GM12864 (cell line): Measurements from ENCODE around the gene SRRT.

Source experiments
- DNase-seq: peaks from one replicate; pipeline ENCODE4 v3.0.0-alpha.2; 2011; ENCODE audit warnings: low read depth
- H3K4me3 ChIP-seq: 2 replicates; pipeline ENCODE4 v1.5.1; 2011; ENCODE audit warnings: mild to moderate bottlenecking, low read depth, low read length, control low read depth
- CTCF ChIP-seq: IDR thresholded peaks from 2 replicates; pipeline ENCODE4 v1.5.1; 2011; ENCODE audit warnings: low read depth, mild to moderate bottlenecking, moderate library complexity, low read length, control low read depth, inconsistent platforms; ENCODE audit errors: missing control alignments

The SRRT gene

DNA sequence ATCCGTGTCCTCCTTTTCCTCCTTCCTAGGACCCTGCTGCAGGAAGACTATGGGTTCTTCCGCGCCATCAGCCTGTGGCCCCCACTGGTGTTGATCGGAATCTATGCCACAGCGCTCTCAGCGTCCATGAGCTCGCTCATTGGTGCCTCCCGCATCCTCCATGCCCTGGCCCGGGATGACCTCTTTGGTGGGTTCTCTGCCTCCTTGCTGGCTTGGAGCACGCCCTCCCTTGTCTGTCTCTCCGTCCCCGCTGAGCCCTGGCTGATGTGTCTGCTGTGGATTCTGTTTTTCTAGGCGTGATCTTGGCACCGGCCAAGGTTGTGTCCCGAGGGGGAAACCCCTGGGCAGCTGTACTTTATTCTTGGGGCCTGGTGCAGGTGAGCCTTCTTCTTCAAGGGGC, 15.0 kb upstream of the SRRT start:
- TF ChIP-seq CTCF: no peak
- no peak for DNase-seq
- no peak overlapping the region for H3K4me3 ChIP-seq

DNA sequence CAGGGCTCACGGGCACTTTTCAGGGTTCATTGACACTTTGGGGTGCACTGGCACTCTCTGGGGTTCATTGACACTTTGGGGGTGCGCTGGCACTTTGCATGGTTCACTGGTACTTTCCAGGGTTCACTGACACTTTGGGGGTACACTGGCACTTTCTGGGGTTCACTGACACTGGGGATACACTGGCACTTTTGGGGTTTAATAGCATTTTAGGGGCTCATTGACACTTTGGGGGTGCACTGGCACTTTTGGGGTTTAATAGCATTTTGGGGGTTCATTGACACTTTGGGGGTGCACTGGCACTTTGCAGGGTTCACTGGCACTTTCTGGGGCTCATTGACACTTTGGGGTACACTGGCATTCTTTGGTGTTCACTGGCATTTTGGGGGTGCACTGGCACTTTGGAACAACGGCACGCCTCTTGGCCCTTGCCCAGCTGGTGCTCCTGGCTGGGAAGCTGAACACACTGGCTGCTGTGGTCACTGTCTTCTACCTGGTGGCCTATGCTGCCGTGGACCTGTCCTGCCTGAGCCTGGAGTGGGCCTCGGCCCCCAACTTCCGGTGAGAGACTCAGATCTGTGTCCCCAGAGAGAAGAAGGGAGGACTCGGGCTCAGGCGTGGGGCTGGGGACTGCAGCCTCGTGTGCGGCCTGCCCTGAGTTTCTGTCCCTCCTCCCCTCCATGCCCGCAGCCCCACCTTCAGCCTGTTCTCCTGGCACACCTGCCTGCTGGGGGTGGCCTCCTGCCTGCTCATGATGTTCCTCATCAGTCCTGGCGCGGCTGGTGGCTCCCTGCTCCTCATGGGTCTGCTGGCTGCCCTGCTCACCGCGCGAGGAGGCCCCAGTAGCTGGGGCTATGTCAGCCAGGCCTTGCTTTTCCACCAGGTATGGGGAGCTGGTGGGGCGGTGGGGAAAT, 13.9 kb upstream of the SRRT start:
- DNase-seq: no peak
- TF ChIP-seq CTCF: no peak

DNA sequence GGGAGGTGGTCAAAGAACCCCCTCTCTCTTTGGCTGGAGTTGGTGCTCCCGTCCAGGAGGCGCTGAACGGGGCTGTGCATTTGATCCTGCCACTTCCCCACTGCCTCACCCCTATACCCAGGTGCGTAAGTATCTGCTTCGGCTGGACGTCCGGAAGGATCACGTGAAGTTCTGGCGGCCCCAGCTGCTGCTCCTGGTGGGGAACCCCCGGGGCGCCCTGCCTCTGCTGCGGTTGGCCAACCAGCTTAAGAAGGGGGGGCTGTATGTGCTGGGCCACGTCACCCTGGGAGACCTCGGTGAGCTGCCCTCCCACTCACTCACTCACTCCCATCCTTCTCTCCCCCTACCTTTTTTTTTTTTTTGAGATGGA, 13.3 kb upstream of the SRRT start:
- no peak for DNase-seq
- H3K4me3 ChIP-seq: no peak overlapping the region
- no peak for TF ChIP-seq CTCF

More for the DNA sequence above, 13.9 kb upstream of the SRRT start:
- no peak overlapping the region for H3K4me3 ChIP-seq

DNA sequence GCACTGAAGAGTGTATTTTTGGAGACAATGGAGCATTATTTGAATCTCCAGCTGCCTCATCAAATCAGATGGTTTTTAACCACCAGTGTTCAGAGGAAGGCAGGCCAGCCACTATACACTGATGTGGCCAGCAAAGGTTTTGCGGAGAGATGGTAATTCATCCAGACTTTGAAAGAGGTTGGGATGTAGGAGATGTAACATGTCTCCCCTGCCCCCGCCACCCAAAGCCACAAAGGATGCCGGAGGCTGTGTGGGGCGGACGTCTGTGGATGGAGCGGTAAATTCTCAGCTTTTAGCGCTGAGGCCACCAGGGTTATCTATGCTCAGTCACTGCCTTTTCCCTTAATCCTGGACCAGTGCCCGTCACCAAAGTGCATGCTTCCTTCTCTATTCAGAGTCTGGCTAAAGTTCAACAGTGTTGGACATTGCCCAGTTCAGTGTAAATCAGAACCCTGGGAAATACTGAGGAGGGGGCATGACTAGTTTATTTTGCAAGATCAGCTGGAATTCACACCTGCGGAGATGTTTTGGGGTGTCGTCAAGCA, 11.4 kb upstream of the SRRT start:
- no peak for TF ChIP-seq CTCF
- DNase-seq: no peak
- no peak overlapping the region for H3K4me3 ChIP-seq

DNA sequence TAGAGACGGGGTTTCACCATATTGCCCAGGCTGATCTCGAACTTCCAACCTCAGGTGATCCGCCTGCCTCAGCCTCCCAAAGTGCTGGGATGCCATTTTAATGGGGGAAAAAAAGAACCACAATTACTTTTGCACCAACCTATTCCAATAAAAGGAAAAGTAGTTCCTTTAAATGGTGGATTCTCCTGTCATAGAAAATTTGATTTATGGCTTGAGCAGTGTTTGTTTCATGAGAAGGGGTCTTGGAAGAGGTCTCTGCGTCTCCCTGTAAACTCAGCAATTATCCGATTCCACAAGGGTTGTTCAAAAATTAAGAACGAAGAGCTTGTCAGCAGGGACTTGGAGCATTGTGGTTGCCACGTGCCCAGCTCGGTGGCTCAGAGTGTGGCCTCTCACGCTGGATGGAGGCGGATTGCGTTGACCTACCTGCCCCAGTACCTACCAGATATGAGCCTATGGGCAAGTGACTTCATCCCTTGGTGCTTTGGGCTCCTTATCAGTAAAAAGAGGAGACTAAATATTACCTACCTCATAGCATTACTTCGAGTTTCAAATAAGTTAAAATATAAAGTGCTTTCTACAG, 10.5 kb upstream of the SRRT start:
- H3K4me3 ChIP-seq: no peak overlapping the region
- no peak for TF ChIP-seq CTCF
- DNase-seq: no peak

- DNase-seq: no peak
- no peak overlapping the region for H3K4me3 ChIP-seq
- no peak for TF ChIP-seq CTCF
Observed at GRCh38 chr7:100865372-100865911, 9.5 kb upstream of the SRRT start.
